AG10803 (cell line): Measurements from ENCODE around the gene CSNK1E.

Experiments
- DNase-seq: peaks from one replicate; pipeline ENCODE4 v3.0.0; 2010; ENCODE audit warnings: low read depth
- H3K4me3 ChIP-seq: 2 replicates; pipeline ENCODE4 v1.5.1; 2011; ENCODE audit warnings: mild to moderate bottlenecking, low read length, control low read depth
- CTCF ChIP-seq: conservative IDR thresholded peaks from 2 replicates; pipeline ENCODE4 v1.5.1; 2011; ENCODE audit warnings: mild to moderate bottlenecking, low read length, control low read depth, inconsistent platforms

CSNK1E gene

GRCh38 chr22:38314051-38314932 is 2.9 kb downstream of the CSNK1E start:
- TF ChIP-seq CTCF, result no peak
- H3K4me3 ChIP-seq, result peak overlapping the region; percentile 89
- DNase-seq, result peak; percentile 29

- no peak for TF ChIP-seq CTCF
- DNase-seq, result peak; percentile 90
These were observed 3.8 kb downstream of the CSNK1E start for GRCh38 chr22:38313384-38313955.

GRCh38 chr22:38312261-38312800 is 4.9 kb downstream of the CSNK1E start:
- DNase-seq, result peak; percentile 48
- H3K4me3 ChIP-seq, result no peak overlapping the region
- no peak for TF ChIP-seq CTCF

More at GRCh38 chr22:38313384-38313955, 3.8 kb downstream of the CSNK1E start:
- peak overlapping the region; percentile 89 for H3K4me3 ChIP-seq

- no peak overlapping the region for H3K4me3 ChIP-seq
- DNase-seq, result peak; percentile 43
- TF ChIP-seq CTCF, result no peak
These were observed 6.0 kb downstream of the CSNK1E start for GRCh38 chr22:38311323-38311620.

- DNase-seq, result peak; percentile 29
- H3K4me3 ChIP-seq, result 0 out of 2 replicates have a peak overlapping the region, but pooled peaks have one; percentile 7
These were observed 6.5 kb downstream of the CSNK1E start for GRCh38 chr22:38310518-38311322.

More at GRCh38 chr22:38310518-38311322, 6.5 kb downstream of the CSNK1E start:
- no peak for TF ChIP-seq CTCF
